B cell (primary cell): Measurements from ENCODE around the gene SPECC1. TPM values are rescaled to one million over a fixed set of nuclear protein-coding genes. Genes with fewer than 3 reads are reported as not detected.
"Not testable (repeated sequence)": the region's sequence is repeated elsewhere in the genome, so short reads cannot be mapped to it uniquely, and the experiment has no call there.

Source experiments
- ATAC-seq: fragments of 200-7000 bp; cut with Tn5 transposase; one replicate; pipeline ENCODE4 v1.10.0; 2021; ENCODE audit warnings: low read depth, mild to moderate bottlenecking, moderate number of reproducible peaks, moderate library complexity
- CTCF ChIA-PET: fragments of 350-600 bp; sonication (Branson Sonifier 250); formaldehyde crosslinking; loops from one replicate; lab custom pipeline; 2021; ENCODE audit warnings: antibody characterized with exemption, inconsistent platforms; lab: Charles Lee
- POLR2A ChIA-PET: fragments of 350-600 bp; sonication (Branson Sonifier 250); formaldehyde crosslinking; loops from one replicate; lab custom pipeline; 2021; ENCODE audit warnings: antibody characterized with exemption; lab: Charles Lee
- DNase-seq: peaks from one replicate; pipeline ENCODE4 v3.0.0; 2013
- H2AFZ ChIP-seq: 2 replicates; pipeline ENCODE4 v1.6.1; 2012; ENCODE audit warnings: mild to moderate bottlenecking, low read depth, low read length; ENCODE audit not compliant: insufficient read depth, poor library complexity, severe bottlenecking
- H3K27ac ChIP-seq, 2 donors: 1 replicate in 1 of 2; 2 replicates in 1 of 2; pipeline ENCODE4 v1.5.1; 2012 to 2013; ENCODE audit warnings: low read length in 2 of 2, mild to moderate bottlenecking in 2 of 2, moderate library complexity in 1 of 2
- H3K27me3 ChIP-seq, 4 experiments: fragments of 200-600 bp in 1 of 4; sonication (generic) in 1 of 4; replicated peaks in 1 of 4; 1 replicate in 2 of 4; 2 replicates in 2 of 4; pipeline versions ENCODE4 v1.6.1 to v1.7.0; 2013 to 2016; ENCODE audit warnings: low read length in 3 of 4, mild to moderate bottlenecking in 2 of 4, mixed read lengths in 1 of 4, moderate library complexity in 1 of 4; ENCODE audit not compliant: insufficient read depth in 4 of 4, control insufficient read depth in 3 of 4; ENCODE audit errors: control extremely low read depth in 1 of 4
- H3K36me3 ChIP-seq, 2 experiments: replicated peaks in 1 of 2; 1 replicate in 1 of 2; 2 replicates in 1 of 2; pipeline versions ENCODE4 v1.6.1 to v1.7.1; 2013; ENCODE audit warnings: low read length in 1 of 2; ENCODE audit not compliant: insufficient read depth in 2 of 2, control insufficient read depth in 1 of 2; ENCODE audit errors: control extremely low read depth in 1 of 2, extremely low read depth in 1 of 2
- H3K4me1 ChIP-seq, 2 donors: fragments of 200-600 bp in 1 of 2; sonication (generic) in 1 of 2; 1 replicate in 1 of 2; 2 replicates in 1 of 2; pipeline versions ENCODE4 v1.5.1 to v1.6.1; 2013 to 2017; ENCODE audit warnings: low read length in 2 of 2; ENCODE audit not compliant: control insufficient read depth in 2 of 2, insufficient read depth in 2 of 2
- H3K4me2 ChIP-seq: replicated peaks from 2 replicates; pipeline ENCODE3; 2012; ENCODE audit warnings: mild to moderate bottlenecking, low read depth, low read length; ENCODE audit not compliant: poor library complexity, severe bottlenecking
- H3K4me3 ChIP-seq, 5 experiments: fragments of 200-600 bp in 1 of 5; sonication (generic) in 1 of 5; 1 replicate in 3 of 5; 2 replicates in 2 of 5; pipeline versions ENCODE4 v1.5.1 to v1.7.0; 2011 to 2016; ENCODE audit warnings: low read length in 4 of 5, mild to moderate bottlenecking in 4 of 5, low read depth in 2 of 5, control low read depth in 1 of 5, moderate library complexity in 1 of 5; ENCODE audit not compliant: insufficient read depth in 1 of 5; ENCODE audit errors: control extremely low read depth in 1 of 5, extremely low read depth in 1 of 5
- H3K79me2 ChIP-seq: fragments of 200-600 bp; sonication (generic); one replicate; pipeline ENCODE4 v1.6.0; 2016; ENCODE audit warnings: low read length; ENCODE audit not compliant: control insufficient read depth, insufficient read depth
- H3K9ac ChIP-seq: fragments of 200-600 bp; sonication (generic); 2 replicates; pipeline ENCODE4 v1.6.1; 2017; ENCODE audit warnings: mild to moderate bottlenecking, low read length, moderate library complexity
- H3K9me3 ChIP-seq, 3 donors: one replicate each; pipeline versions ENCODE4 v1.6.1 to v1.7.1; 2013; ENCODE audit warnings: low read length in 2 of 3; ENCODE audit not compliant: control insufficient read depth in 2 of 3, insufficient read depth in 1 of 3; ENCODE audit errors: control extremely low read depth in 1 of 3
- H4K20me1 ChIP-seq: 2 replicates; pipeline ENCODE4 v1.6.0; 2012; ENCODE audit warnings: mild to moderate bottlenecking, low read length; ENCODE audit not compliant: insufficient read depth, control insufficient read depth, poor library complexity, severe bottlenecking
- H3K27ac Mint-ChIP-seq: one replicate; pipeline ENCODE4 v1.8.0; 2021; ENCODE audit warnings: mixed read lengths
- H3K27me3 Mint-ChIP-seq: one replicate; pipeline ENCODE4 v1.8.0; 2021; ENCODE audit warnings: mixed read lengths
- H3K4me1 Mint-ChIP-seq: one replicate; pipeline ENCODE4 v1.8.0; 2021; ENCODE audit warnings: mixed read lengths
- H3K4me3 Mint-ChIP-seq: one replicate; pipeline ENCODE4 v1.8.0; 2021; ENCODE audit warnings: mixed read lengths
- H3K9me3 Mint-ChIP-seq: one replicate; pipeline ENCODE4 v1.8.0; 2022; ENCODE audit warnings: mixed read lengths; ENCODE audit not compliant: insufficient read depth
- EZH2 ChIP-seq: IDR thresholded peaks from 2 replicates; pipeline ENCODE4 v1.6.1; 2012; ENCODE audit warnings: borderline replicate concordance, low read depth, mild to moderate bottlenecking, moderate library complexity, low read length; ENCODE audit not compliant: insufficient read depth, poor library complexity, severe bottlenecking
- WGBS: methylation state at CpG from one replicate; pipeline ENCODE4 v1.1.5; 2013; ENCODE audit warnings: missing lambda C conversion rate; ENCODE audit not compliant: insufficient coverage; 5-methylcytosine and 5-hydroxymethylcytosine counted together
- intact Hi-C: fragments of 100-400 bp; cut with micrococcal nuclease; formaldehyde crosslinking; loops from one replicate; pipeline ENCODE4 v1.10.0; 2022
- polyA plus RNA-seq: library from polyadenylated mRNA; depleted of rRNA; stranded (reverse); fragments of >200 nt; gene quantifications from 2 replicates; pipeline ENCODE4 v1.2.3, GENCODE V29; 2012
- total RNA-seq, 2 donors: library from RNA; stranded (reverse); fragments of 120-200 nt in 1 of 2; gene quantifications; 1 replicate in 1 of 2; 2 replicates in 1 of 2; pipeline versions ENCODE4 v1.2.3 to v1.2.4, GENCODE V29; 2013 to 2022
- TF ChIP-seq, protein P1 (sequence below): fragments of 200-600 bp; IDR thresholded peaks from one replicate; pipeline ENCODE4 v1.8.0; 2022; ENCODE audit warnings: antibody characterized with exemption, mild to moderate bottlenecking

SPECC1 gene
- total and polyA plus RNA-seq, 2 donors (not counting 1 experiment from before 2014, with no cell fraction given), result 4.6 to 7.4 TPM

DNA sequence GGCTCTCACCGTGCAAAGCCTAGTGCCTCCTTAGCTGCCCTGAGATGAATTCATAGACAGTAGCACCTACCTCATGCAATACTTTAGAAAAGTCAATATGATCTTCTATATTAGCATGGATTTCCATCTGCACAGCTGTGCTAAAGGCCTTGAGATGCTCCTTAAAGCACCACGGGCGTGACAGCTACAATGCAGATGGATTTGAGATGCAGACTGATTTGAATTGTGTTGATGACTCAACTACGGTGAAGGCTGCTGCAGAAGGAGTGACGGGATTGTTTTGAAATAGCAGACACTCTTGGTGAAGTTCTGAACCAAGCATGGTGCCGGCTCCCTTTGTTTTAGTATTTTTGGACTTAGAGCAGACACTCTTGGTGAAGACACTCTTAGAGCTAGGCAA lies 88.2 kb downstream of the SPECC1 start:
- H3K27me3 Mint-ChIP-seq, result peaks cover 16% of the 10 kb centered on the region
- TF ChIP-seq, protein P1, sequence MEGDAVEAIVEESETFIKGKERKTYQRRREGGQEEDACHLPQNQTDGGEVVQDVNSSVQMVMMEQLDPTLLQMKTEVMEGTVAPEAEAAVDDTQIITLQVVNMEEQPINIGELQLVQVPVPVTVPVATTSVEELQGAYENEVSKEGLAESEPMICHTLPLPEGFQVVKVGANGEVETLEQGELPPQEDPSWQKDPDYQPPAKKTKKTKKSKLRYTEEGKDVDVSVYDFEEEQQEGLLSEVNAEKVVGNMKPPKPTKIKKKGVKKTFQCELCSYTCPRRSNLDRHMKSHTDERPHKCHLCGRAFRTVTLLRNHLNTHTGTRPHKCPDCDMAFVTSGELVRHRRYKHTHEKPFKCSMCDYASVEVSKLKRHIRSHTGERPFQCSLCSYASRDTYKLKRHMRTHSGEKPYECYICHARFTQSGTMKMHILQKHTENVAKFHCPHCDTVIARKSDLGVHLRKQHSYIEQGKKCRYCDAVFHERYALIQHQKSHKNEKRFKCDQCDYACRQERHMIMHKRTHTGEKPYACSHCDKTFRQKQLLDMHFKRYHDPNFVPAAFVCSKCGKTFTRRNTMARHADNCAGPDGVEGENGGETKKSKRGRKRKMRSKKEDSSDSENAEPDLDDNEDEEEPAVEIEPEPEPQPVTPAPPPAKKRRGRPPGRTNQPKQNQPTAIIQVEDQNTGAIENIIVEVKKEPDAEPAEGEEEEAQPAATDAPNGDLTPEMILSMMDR, result no peak
- TF ChIP-seq EZH2, result no peak
- no peaks in the 10 kb centered on the region for H3K27me3 ChIP-seq
- H3K4me1 ChIP-seq, result no peaks in the 10 kb centered on the region
- intact Hi-C loops, result no loop called here
- H3K9me3 ChIP-seq, result no peaks in the 10 kb centered on the region
- DNase-seq, result no peak
- no peak overlapping the region for H3K4me3 Mint-ChIP-seq
- no peak for ATAC-seq
- no peak overlapping the region for H3K4me2 ChIP-seq
- H3K27ac ChIP-seq, result no peak overlapping the region
- H3K79me2 ChIP-seq, result no peaks in the 10 kb centered on the region
- H3K9ac ChIP-seq, result no peak overlapping the region
- POLR2A ChIA-PET, result no interaction called here
- WGBS, result 72% methylated on average over 6 of the region's 6 CpGs
- no peaks in the 10 kb centered on the region for H3K9me3 Mint-ChIP-seq
- H4K20me1 ChIP-seq, result no peaks in the 10 kb centered on the region
- H3K4me1 Mint-ChIP-seq, result no peaks in the 10 kb centered on the region
- H3K36me3 ChIP-seq, result no peaks in the 10 kb centered on the region
- no peak overlapping the region for H3K27ac Mint-ChIP-seq
- H2AFZ ChIP-seq, result no peak overlapping the region
- CTCF ChIA-PET, result no interaction called here
- no peak overlapping the region for H3K4me3 ChIP-seq

DNA sequence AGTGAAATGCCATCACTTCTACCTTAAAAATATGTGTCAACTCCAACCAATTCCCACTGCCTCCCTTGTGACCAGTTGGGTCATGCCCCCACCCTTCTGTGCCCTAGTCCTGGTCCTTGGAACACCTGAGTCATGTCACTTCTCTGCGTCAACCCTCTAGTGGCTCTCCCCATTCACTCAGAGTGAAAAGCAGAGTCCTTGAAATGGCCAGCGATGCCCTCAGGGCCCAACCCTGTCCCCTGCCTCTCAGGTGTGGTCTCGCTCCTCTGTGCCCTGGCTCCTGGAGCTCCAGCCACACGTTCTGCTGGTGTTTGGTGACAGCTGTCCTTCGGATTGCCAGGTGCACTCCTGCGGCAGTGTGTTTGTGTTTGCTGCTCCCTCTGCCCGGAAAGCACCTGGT lies 89.2 kb downstream of the SPECC1 start:
- H3K27ac ChIP-seq, result no peak overlapping the region
- H3K9me3 ChIP-seq, result no peaks in the 10 kb centered on the region
- ChIA-PET CTCF (interaction anchor here (0.8 kb wide), 1 partner anchor 720 kb away, joined by 3 read pairs; the partner anchor contains the start of gene MAPK7), POLR2A (no interaction called here)
- H3K4me3 ChIP-seq, result no peak overlapping the region
- Mint-ChIP-seq H3K4me3 (no peak overlapping the region), H3K27ac (no peak overlapping the region), H3K4me1 (no peaks in the 10 kb centered on the region), H3K27me3 (peaks cover 15% of the 10 kb centered on the region), H3K9me3 (no peaks in the 10 kb centered on the region)
- no peaks in the 10 kb centered on the region for H3K36me3 ChIP-seq
- TF ChIP-seq, protein P1, result no peak
- TF ChIP-seq EZH2, result no peak
- DNase-seq, result no peak
- H3K79me2 ChIP-seq, result no peaks in the 10 kb centered on the region
- no peak overlapping the region for H3K4me2 ChIP-seq
- H3K9ac ChIP-seq, result no peak overlapping the region
- no peaks in the 10 kb centered on the region for H3K4me1 ChIP-seq
- WGBS, result 77% methylated on average over 6 of the region's 7 CpGs
- no peaks in the 10 kb centered on the region for H4K20me1 ChIP-seq
- intact Hi-C loops, result no loop called here
- ATAC-seq, result no peak
- no peak overlapping the region for H2AFZ ChIP-seq
- H3K27me3 ChIP-seq, result peaks cover 0 to 2% (median 0%) of the 10 kb centered on the region in 4 experiments

DNA sequence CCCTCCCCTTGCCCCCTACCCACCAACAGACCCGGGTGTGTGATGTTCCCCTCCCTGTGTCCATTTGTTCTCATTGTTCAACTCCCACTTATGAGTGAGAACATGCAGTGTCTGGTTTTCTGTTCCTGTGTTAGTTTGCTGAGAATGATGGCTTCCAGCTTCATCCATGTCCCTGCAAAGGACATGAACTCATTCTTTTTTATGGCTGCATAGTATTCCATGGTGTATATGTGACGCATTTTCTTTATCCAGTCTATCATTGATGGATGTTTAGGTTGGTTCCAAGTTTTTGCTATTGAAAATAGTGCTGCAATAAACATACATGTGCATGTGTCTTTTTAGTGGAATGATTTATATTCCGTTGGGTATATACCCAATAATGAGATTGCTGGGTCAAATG lies 91.6 kb downstream of the SPECC1 start:
- H3K9me3 Mint-ChIP-seq, ATAC-seq, H3K4me1 ChIP-seq, H3K9me3 ChIP-seq, H3K27ac Mint-ChIP-seq, H3K79me2 ChIP-seq, H3K4me2 ChIP-seq, CTCF ChIA-PET, intact Hi-C loops, H3K27me3 ChIP-seq, H2AFZ ChIP-seq, H3K4me3 Mint-ChIP-seq, H3K36me3 ChIP-seq, H3K9ac ChIP-seq, DNase-seq, H3K4me3 ChIP-seq, H3K4me1 Mint-ChIP-seq, POLR2A ChIA-PET, H4K20me1 ChIP-seq, H3K27ac ChIP-seq: not testable (repeated sequence)
- peaks cover 11% of the 10 kb centered on the region for H3K27me3 Mint-ChIP-seq
- no CpG with 5 or more reads among the region's 3 CpGs for WGBS
